Cardiac fibroblast (primary cell): ENCODE data around the gene TM4SF4.
A peak's percentile ranks its signal among the peaks of the same experiment; 100 is the strongest.

Experiments
- DNase-seq, 2 donors: peaks; one replicate each; pipeline versions ENCODE4 v3.0.0 to v3.0.0-alpha.2; 2010; ENCODE audit warnings: low read depth in 2 of 2
- H3K4me3 ChIP-seq, 2 donors: replicated peaks in 1 of 2; 1 replicate in 1 of 2; 2 replicates in 1 of 2; pipeline ENCODE4 v1.5.1; 2011; ENCODE audit warnings: low read depth in 2 of 2, low read length in 2 of 2, mild to moderate bottlenecking in 2 of 2, moderate library complexity in 1 of 2
- TF ChIP-seq, protein P1 (sequence below): IDR thresholded peaks from one replicate; pipeline ENCODE4 v1.5.1; 2011; ENCODE audit warnings: low read depth, mild to moderate bottlenecking, low read length, inconsistent platforms

Gene TM4SF4

DNA sequence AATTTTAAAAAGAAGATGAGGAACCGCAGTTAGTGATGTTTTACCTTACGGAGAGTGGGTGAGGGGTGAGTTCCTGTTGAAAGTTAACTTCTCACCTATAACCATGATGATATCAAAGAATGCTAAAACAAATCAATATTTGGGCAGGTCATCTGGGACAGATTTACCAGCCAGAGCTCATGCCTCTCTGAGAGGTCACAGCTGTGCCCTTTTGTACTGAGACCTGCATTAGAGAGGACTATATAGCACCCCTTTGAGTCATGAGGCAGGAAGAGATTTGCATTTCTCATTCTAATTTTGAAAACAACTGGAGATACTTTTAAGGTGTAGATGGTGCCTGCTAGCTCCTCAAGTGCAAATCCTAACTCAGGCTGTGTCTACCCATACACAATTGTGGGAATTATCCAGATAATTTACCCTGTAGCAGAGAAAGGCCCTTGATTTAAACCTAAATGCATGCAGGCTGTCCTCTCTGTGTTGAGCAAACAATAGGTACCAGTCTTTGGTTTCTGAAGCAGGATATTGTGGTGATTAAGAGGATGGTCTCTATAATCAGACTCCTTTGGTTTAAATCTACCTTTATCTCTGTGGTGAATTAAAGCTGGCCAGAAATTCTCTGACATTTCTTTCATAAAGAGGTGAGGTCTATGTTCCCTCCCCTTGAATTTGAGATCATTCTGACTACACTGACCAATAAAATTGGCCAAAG lies 5.8 kb upstream of the TM4SF4 start:
- no peak overlapping the region for H3K4me3 ChIP-seq
- TF ChIP-seq, protein P1, sequence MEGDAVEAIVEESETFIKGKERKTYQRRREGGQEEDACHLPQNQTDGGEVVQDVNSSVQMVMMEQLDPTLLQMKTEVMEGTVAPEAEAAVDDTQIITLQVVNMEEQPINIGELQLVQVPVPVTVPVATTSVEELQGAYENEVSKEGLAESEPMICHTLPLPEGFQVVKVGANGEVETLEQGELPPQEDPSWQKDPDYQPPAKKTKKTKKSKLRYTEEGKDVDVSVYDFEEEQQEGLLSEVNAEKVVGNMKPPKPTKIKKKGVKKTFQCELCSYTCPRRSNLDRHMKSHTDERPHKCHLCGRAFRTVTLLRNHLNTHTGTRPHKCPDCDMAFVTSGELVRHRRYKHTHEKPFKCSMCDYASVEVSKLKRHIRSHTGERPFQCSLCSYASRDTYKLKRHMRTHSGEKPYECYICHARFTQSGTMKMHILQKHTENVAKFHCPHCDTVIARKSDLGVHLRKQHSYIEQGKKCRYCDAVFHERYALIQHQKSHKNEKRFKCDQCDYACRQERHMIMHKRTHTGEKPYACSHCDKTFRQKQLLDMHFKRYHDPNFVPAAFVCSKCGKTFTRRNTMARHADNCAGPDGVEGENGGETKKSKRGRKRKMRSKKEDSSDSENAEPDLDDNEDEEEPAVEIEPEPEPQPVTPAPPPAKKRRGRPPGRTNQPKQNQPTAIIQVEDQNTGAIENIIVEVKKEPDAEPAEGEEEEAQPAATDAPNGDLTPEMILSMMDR: no peak
- DNase-seq: no peak

DNA sequence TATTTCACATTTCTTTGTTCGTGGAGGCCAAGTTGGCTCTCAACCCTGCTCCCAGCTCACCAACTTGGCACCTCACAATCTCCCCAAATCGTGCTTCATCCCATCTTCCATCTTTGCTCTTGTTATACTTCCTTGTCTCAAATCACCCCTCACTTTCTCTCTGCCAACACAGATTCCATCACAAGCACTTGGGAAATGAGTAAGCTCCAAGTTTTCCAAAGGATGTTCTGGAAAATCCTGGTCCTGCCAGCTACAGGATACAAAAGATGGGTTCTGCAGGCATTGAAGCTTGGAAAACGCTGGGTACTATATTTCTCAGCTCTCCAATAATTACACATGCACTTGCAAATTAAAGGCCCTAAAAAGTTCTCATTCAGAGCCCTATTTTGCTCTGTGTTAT lies 4.1 kb upstream of the TM4SF4 start:
- TF ChIP-seq, protein P1: no peak
- DNase-seq: peak in 1 of 2 donors; percentile 20
- no peak overlapping the region for H3K4me3 ChIP-seq

DNA sequence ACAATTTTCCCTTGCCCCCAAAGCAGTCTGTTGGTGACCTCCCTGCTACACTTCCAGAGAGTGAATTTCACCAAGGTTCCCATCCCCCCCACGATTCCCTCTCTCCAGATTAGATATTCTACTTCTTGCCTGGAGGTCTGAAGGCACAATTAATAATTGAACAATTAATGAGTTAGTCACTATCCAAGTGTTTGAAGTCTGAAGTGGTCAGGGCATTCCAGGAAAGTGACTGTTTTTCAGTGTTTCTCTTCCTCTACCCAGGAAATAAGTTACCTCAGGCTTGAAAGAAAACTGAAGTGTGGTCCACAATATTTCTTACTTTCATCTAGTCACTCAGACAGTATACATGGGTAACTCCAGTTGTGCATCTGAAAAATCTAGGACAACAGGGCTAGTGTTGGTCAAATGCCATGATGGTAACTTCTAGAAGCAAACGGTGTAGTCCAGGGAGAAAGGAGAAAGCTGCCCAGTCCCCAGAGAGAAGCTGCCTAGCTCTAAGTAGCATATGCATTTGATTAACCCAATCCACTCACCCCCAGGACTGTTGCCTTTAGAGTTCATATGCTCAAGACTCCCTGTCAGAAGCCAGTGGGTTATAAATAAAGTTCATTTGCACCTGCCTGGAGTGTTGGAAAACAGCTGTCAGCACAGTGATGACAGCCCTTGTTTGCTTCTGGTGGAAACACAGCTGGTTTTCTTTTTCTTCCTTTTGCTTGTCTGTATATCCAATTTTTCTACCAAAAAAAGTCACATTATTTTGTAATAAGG lies 2.3 kb upstream of the TM4SF4 start:
- TF ChIP-seq, protein P1: no peak
- H3K4me3 ChIP-seq: no peak overlapping the region
- DNase-seq: peak in 1 of 2 donors; percentile 49

DNA sequence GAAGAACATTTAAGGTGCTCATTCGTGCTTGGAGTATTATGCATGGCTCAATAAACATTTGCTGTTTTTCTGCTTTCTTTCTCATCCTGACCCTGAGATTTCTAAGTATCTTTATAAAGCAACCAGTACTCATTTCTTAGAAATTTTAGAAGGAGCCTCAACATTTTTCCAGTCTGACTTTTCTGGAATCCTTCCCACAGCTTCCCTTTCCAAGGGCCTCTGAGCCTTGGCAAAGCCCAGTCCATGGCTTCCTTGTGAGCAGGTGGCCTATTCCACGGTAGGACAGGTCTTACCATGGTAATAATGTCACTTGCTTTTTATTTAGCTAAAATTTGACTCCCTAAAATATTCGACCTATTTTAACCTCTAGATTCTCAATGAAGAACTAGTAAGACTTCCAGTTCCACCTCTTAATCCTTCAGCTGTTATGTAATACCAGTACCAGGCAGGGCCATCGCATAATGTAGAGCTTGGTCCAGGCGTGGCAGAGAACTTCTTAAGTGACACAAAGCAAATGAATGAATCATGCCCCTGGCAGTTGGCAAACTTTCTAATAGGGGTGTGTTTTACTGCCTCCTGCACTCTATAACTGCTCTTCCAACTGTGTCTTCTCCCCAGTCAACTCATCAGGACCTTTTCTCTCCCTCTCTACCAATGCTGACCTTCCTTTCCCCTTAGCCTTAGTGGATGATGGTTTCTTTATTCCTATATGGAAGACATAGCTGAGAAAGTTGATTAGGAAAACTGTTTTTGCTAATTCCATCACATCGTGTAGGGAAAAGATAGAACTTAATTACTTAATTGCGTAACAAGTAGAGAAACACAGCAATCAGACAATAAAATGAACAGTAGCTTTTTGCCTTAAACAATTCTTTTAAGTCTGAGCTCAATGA lies 894 bp upstream of the TM4SF4 start:
- TF ChIP-seq, protein P1: no peak
- H3K4me3 ChIP-seq: no peak overlapping the region
- DNase-seq: peak; percentile 74 to 81

DNA sequence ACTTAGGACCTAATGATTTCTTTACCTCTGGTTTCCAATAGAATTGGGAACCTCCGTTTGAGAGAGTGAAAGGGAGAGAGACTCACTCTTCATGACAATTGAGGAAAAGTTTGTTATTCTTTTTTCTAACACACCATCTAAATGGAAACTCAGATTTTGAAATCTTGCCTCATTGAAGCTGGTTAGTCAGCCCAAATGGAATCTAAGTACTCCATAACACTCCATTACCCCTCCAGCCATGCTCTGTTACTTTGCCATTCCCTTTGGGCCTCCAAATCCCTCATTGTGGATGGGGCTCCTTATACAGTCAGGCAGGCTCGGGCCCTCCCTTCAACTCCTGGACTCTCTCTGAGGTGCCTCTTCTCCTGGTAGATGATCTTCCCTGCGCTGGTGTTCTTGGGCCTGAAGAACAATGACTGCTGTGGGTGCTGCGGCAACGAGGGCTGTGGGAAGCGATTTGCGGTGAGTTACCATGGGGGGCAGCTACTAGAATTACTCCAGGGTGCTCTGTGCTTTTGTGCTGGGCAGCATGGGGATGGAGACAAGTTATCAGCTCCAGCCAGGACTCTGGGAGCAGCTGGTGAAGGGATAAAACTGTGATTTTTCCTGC lies 1.1 kb downstream of the TM4SF4 start:
- no peak for DNase-seq
- no peak overlapping the region for H3K4me3 ChIP-seq
- TF ChIP-seq, protein P1: no peak

DNA sequence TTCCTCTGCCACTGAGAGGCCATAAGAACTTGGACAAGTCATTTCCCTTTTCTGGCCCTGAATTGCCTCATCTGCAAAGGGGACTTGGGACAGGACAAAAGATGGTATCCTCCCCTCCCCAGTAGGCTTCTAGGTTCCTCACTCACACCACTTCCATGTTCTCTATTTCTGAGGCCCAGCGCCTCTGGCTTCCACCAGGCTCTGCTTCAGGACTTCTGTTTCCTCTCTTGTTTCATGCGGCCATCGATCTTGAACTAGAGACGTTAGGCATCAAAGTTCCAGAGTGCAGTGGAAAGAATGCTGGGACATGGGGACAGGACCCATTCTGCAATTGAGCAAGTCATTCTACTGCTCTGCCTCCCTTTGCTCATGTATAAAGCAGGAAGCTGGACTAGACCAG lies 1.7 kb downstream of the TM4SF4 start:
- no peak overlapping the region for H3K4me3 ChIP-seq
- DNase-seq: no peak
- TF ChIP-seq, protein P1: no peak
